Small intestine (tissue), 7 donors: ENCODE measurements around the gene ZMYM2. TPM values are rescaled to one million over a fixed set of nuclear protein-coding genes. Genes with fewer than 3 reads are reported as not detected.

ENCODE experiments used
- DNase-seq, 2 donors: peaks; one replicate each; pipeline versions ENCODE4 v3.0.0 to v3.0.0-alpha.2; 2013
- FAIRE-seq: peaks from 2 replicates; lab custom pipeline; 2012; peaks lifted over from hg19 to GRCh38; lab: Jason Lieb, UNC
- H3K27ac ChIP-seq, 3 donors: one replicate each; pipeline ENCODE4 v1.5.1; 2013; ENCODE audit warnings: low read length in 2 of 3, mild to moderate bottlenecking in 2 of 3, control low read depth in 1 of 3, inconsistent platforms in 1 of 3, low read depth in 1 of 3, moderate library complexity in 1 of 3
- H3K27me3 ChIP-seq, 3 donors: one replicate each; pipeline ENCODE4 v1.6.1; 2013; ENCODE audit warnings: low read length in 3 of 3, inconsistent platforms in 1 of 3; ENCODE audit not compliant: control insufficient read depth in 3 of 3, insufficient read depth in 3 of 3
- H3K36me3 ChIP-seq, 3 donors: one replicate each; pipeline ENCODE4 v1.6.1; 2013; ENCODE audit warnings: low read length in 3 of 3, inconsistent platforms in 1 of 3, low read depth in 1 of 3, mild to moderate bottlenecking in 1 of 3, moderate library complexity in 1 of 3; ENCODE audit not compliant: control insufficient read depth in 3 of 3, insufficient read depth in 2 of 3
- H3K4me1 ChIP-seq, 3 donors: one replicate each; pipeline ENCODE4 v1.6.1; 2013; ENCODE audit warnings: low read length in 2 of 3, inconsistent platforms in 1 of 3, low read depth in 1 of 3, mild to moderate bottlenecking in 1 of 3, moderate library complexity in 1 of 3; ENCODE audit not compliant: control insufficient read depth in 3 of 3, insufficient read depth in 2 of 3
- H3K4me3 ChIP-seq, 3 donors: one replicate each; pipeline ENCODE4 v1.5.1; 2013; ENCODE audit warnings: low read length in 3 of 3, control low read depth in 1 of 3, inconsistent platforms in 1 of 3, low read depth in 1 of 3, mild to moderate bottlenecking in 1 of 3, moderate library complexity in 1 of 3
- H3K9me3 ChIP-seq, 2 donors: one replicate each; pipeline ENCODE4 v1.6.1; 2013; ENCODE audit warnings: low read depth in 1 of 2, low read length in 1 of 2; ENCODE audit not compliant: control insufficient read depth in 2 of 2, insufficient read depth in 1 of 2
- WGBS, 3 donors: extraction: QIAGEN DNeasy Blood & Tissue Kit; methylation state at CpG; one replicate each; pipeline ENCODE4 v1.1.7; 2013; 5-methylcytosine and 5-hydroxymethylcytosine counted together
- polyA plus RNA-seq, 4 donors: library from polyadenylated mRNA; stranded (reverse) in 3 of 4; unstranded in 1 of 4; fragments of 200-250 nt in 3 of 4; fragments of 120-200 nt in 1 of 4; gene quantifications; one replicate each; pipeline versions ENCODE4 v1.2.1 to v1.2.3, GENCODE V29; 2013
- donor health status: healthy with polysubstance abuse.
- donor health status: control.
- donor health status: control.
- donor health status: Bipolar disorder and iron deficiency.
- donor health status: healthy.

The ZMYM2 gene
- polyA plus RNA-seq, 4 donors, result 13.2 to 52.3 (median 17.9) TPM

DNA sequence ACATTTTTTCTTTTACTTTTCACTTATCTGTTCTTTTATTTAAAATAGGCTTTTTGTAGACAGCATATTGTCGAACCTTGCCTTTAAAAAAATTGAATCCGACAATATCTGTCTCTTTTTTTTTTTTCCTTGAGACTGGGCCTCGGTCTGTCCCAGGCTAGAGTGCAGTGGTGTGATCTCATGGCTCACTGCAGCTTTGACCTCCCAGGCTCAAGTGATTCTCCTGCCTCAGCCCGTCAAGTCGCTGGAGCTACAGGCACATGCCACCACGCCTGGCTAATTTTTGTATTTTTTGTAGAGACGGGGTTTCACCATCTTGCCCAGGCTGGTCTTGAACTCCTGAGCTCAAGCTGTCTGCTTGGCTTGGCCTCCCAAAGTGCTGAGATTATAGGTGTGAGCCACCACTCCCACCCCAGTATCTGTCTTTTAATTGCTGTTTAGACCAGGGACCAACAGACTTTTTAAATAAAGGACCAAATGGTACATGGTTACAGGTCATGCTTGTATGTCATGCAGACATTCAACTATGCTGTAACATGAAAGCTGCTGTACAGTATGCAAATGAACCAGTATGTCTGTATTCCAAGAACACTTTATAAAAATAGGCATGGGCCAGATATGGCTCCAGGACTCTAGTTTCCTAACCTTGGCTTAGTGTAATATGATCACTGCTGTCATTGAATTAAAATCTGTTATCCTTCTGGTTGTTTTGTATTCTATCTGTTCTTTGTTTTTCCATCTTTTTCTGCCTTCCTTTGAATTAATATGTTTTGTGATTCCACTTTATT, 122.0 kb downstream of the ZMYM2 start:
- H3K4me3 ChIP-seq, result no peak overlapping the region
- no peak overlapping the region for H3K27ac ChIP-seq
- 97 to 98% (median 97%) methylated on average over 7 of the region's 7 CpGs for WGBS, 3 donors
- H3K9me3 ChIP-seq, result no peaks in the 10 kb centered on the region
- H3K4me1 ChIP-seq, result no peaks in the 10 kb centered on the region
- H3K27me3 ChIP-seq, result no peaks in the 10 kb centered on the region
- FAIRE-seq (no peak), DNase-seq (no peak)
- peaks cover 3 to 13% (median 8%) of the 10 kb centered on the region in 3 donors for H3K36me3 ChIP-seq

DNA sequence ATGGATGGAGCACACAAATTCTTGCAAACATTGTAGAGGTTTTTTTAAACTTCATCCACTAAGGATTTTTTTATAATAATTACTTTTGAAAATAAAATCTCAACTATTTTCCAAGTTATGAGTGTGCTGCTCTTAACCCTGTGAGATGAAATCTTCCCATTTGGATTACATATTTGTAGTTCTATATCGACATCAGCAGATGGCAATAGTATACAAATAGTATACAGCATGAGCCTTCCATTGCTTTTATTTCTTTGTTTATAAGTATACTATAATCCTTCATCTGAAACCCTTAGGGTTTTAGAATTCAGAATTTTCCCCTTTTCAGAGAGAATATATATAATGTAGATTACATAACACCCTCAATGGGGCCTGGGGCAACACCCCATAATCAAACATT, 131.8 kb downstream of the ZMYM2 start:
- WGBS, 3 donors, result 37 to 51% (median 48%) methylated on average over 1 of the region's 1 CpG
- Histone ChIP-seq H3K27me3 (no peaks in the 10 kb centered on the region), H3K36me3 (peaks cover 0 to 2% (median 0%) of the 10 kb centered on the region in 3 donors), H3K4me3 (no peak overlapping the region), H3K27ac (no peak overlapping the region), H3K4me1 (no peaks in the 10 kb centered on the region), H3K9me3 (no peaks in the 10 kb centered on the region)
- peak; percentile 57 for FAIRE-seq
- DNase-seq, result no peak

DNA sequence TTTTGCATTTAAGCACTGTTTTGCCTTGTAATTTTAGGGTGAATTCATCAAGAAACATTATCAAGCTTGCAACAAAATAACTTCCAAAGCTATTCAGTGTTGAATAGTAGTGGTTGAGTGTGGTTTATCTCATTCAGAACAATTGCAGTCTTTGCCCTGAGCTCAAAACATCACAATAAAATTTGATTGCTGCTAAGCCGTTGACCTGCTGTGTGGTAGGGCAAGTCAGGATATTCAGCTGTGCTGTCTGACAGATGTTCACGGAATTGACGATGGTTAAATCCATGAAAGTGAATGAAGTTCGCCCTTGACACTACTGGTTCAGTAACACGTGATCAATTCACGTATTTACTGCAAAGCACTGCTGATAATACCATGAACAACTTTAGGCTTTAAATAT, 135.4 kb downstream of the ZMYM2 start:
- H3K27ac ChIP-seq, result no peak overlapping the region
- H3K36me3 ChIP-seq, result no peaks in the 10 kb centered on the region
- no peaks in the 10 kb centered on the region for H3K4me1 ChIP-seq
- H3K27me3 ChIP-seq, result peaks cover 0 to 4% (median 0%) of the 10 kb centered on the region in 3 donors
- FAIRE-seq (no peak), DNase-seq (peak; percentile 32 to 53)
- no peak overlapping the region for H3K4me3 ChIP-seq
- no peaks in the 10 kb centered on the region for H3K9me3 ChIP-seq
- 7 to 50% (median 26%) methylated on average over 6 of the region's 6 CpGs for WGBS, 3 donors

DNA sequence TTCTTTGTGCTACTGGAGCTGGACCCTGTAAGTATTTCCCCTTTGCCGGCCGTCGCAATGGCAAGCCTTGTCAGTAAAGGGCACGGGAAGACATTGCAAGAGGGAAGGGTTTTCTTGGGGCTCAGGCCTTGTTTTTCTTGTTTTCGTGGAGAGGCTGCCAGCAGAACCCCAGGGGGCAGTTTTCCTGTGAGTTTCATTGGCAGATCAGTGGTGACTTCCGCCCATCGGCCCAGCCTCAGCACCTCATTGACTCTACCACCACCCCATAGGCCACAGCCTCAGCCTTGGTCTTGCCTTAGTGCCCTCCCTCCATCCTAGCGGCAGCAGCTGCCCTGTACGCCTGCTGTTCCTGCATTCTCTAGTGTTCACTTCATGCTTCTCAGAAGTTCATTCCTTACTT, 140.8 kb downstream of the ZMYM2 start:
- WGBS, 3 donors, result 64 to 86% (median 77%) methylated on average over 9 of the region's 9 CpGs
- H3K4me1 ChIP-seq, result no peaks in the 10 kb centered on the region
- H3K27ac ChIP-seq, result no peak overlapping the region
- FAIRE-seq, result no peak
- no peaks in the 10 kb centered on the region for H3K9me3 ChIP-seq
- H3K36me3 ChIP-seq, result no peaks in the 10 kb centered on the region
- DNase-seq, result no peak
- peaks cover 0 to 11% (median 8%) of the 10 kb centered on the region in 3 donors for H3K27me3 ChIP-seq
- H3K4me3 ChIP-seq, result no peak overlapping the region

DNA sequence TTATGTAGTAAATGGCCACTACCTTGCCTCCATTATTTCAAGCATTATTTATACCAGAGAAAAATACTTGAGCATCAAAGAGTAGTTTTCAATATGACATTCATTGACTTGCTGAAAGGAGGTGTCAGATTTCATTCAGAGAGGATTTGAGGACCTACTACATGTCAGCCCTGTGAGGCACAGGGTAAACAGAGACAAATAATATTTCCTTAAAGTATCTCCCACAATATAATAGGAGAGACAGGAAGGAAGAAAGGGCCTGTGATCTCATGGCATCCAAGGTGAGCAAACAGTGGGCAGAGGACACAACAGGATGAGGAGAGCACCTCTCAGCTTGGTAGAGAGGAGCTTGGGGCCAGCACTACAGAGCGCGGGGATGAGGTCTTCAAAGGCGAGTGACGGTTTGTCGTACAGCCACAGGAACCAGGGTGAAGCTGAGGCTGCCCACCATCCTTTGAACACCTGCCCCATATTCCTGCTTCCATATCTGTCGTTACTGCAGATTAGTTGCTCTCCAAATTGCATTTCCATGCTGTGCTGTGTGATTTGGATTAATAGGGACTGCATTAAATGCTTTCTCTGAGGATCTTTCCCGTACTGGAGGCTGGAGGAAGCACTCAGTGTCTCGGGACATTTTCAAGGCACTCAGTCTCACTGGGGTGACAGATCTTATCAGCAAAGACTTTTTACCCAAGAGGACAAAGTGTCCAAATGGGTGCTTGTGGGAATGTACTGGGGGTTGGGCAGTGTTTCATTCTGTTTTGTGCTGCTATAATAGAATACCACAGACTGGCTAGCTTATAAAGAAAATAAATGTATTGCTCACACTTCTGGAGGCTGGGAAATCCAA, 143.2 kb downstream of the ZMYM2 start:
- 53 to 63% (median 59%) methylated on average over 8 of the region's 8 CpGs for WGBS, 3 donors
- Histone ChIP-seq H3K27me3 (peaks cover 0 to 11% (median 5%) of the 10 kb centered on the region in 3 donors), H3K4me1 (no peaks in the 10 kb centered on the region), H3K27ac (no peak overlapping the region), H3K9me3 (no peaks in the 10 kb centered on the region), H3K4me3 (no peak overlapping the region), H3K36me3 (no peaks in the 10 kb centered on the region)
- DNase-seq (no peak), FAIRE-seq (no peak)

DNA sequence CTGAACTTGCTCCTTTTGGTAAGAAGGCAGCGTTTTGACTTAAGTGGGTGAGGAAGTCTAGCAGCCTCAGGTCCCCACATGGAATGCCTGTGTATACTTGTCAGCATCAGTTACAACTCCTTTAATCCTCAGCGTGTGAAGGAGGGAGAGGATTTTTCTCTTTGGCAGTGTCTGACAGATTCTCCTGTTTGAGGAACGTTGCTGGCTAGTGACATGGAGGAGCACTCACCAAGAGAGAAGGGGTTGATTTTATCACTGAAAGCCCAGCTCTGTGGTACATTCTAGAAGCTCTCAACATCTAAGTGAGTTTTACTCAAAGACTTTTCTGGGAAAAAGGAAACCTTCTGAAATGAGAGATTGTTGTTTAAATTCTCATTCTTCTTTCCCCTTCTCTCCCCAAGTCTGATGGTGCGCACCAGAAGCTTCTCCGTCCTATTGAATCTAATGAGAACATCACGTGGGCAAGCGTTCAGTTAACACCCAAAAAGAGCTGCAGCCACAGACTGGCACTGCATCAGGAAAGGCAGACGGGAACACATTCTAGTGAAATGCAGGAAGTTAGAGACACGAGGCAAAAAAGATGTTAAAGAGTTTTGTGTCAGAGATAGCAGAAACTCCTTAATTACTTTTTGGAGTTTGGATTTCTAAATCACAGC, 144.1 kb downstream of the ZMYM2 start:
- DNase-seq (no peak), FAIRE-seq (no peak)
- no peak overlapping the region for H3K4me3 ChIP-seq
- no peak overlapping the region for H3K27ac ChIP-seq
- 47 to 49% (median 47%) methylated on average over 9 of the region's 9 CpGs for WGBS, 3 donors
- H3K9me3 ChIP-seq, result no peaks in the 10 kb centered on the region
- no peaks in the 10 kb centered on the region for H3K4me1 ChIP-seq
- no peaks in the 10 kb centered on the region for H3K36me3 ChIP-seq
- peaks cover 0 to 11% (median 5%) of the 10 kb centered on the region in 3 donors for H3K27me3 ChIP-seq

DNA sequence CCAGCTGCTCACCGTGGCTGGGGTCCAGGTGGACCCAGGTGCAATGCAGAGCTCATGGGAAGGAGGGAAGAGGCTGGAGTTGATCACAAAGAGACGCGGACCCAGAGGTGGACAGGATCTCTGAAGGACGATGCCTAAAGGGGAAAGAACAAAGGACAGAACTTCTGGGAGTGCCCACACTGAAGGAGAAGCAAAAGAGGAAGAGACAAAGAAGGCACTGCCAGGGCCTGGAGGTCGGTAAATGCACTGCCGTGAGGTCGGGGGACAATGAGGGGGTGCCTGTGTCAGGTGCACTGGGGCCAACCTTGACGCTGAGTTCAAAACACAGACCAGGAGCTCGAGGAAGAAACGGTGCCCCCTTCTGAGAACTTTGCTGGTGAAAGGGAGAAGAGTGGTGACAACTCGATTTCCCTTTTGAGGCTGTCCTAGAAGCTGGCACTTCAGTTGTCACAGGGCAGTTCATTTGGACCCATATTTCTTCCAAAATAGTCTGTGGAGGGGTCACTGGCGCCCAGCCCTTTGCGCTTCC, 146.7 kb downstream of the ZMYM2 start:
- no peak overlapping the region for H3K4me3 ChIP-seq
- H3K4me1 ChIP-seq, result no peaks in the 10 kb centered on the region
- 70 to 84% (median 74%) methylated on average over 13 of the region's 13 CpGs for WGBS, 3 donors
- FAIRE-seq (no peak), DNase-seq (no peak)
- no peak overlapping the region for H3K27ac ChIP-seq
- peaks cover 0 to 6% (median 0%) of the 10 kb centered on the region in 3 donors for H3K27me3 ChIP-seq
- H3K36me3 ChIP-seq, result no peaks in the 10 kb centered on the region
- H3K9me3 ChIP-seq, result no peaks in the 10 kb centered on the region

DNA sequence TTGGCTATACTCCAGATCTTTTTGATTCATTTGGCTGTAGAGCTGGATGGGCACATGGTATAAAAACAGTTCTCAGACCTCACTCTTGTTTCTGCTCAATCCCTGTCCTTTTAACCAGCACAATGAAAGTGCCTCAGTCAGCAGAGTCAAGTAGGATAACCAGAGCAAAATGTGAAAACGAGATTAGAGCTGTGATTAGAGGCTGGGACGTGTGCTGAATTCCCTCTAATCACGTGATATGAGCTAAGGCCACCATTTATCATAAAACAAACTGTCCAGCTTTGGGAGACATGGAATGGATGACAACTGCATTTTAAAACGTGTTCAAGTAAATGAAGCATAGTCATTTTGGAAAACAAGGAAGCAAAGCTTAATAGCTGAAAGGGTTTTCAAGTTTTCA, 148.2 kb downstream of the ZMYM2 start:
- Histone ChIP-seq H3K4me3 (no peak overlapping the region), H3K9me3 (no peaks in the 10 kb centered on the region), H3K27me3 (peaks cover 0 to 4% (median 0%) of the 10 kb centered on the region in 3 donors), H3K27ac (no peak overlapping the region), H3K36me3 (no peaks in the 10 kb centered on the region), H3K4me1 (no peaks in the 10 kb centered on the region)
- 16 to 21% (median 19%) methylated on average over 4 of the region's 4 CpGs for WGBS, 3 donors
- FAIRE-seq (no peak), DNase-seq (peak in 1 of 2 donors; percentile 16)
